PFSK-1 (cell line): ENCODE data around the gene GLRX5.

Source experiments
- FOXP2 ChIP-seq: optimal IDR thresholded peaks from 2 replicates; pipeline ENCODE3; 2011; ENCODE audit warnings: borderline replicate concordance, control low read depth, inconsistent platforms; ENCODE audit not compliant: insufficient read depth; ENCODE audit errors: extremely low read length, extremely low read depth
- POLR2AphosphoS5 ChIP-seq: IDR thresholded peaks from 2 replicates; pipeline ENCODE4 v1.6.1; 2012; ENCODE audit warnings: low read depth, mild to moderate bottlenecking, control low read depth, low read length, moderate library complexity
- REST ChIP-seq, 2 experiments: IDR thresholded peaks; 2 replicates each; pipeline versions ENCODE4 v1.6.1 to v1.8.0; 2011 to 2012; ENCODE audit warnings: low read depth in 2 of 2, low read length in 2 of 2, control low read depth in 1 of 2, inconsistent platforms in 1 of 2, mild to moderate bottlenecking in 1 of 2, moderate library complexity in 1 of 2; ENCODE audit not compliant: insufficient read depth in 1 of 2
- SIN3A ChIP-seq: IDR thresholded peaks from 2 replicates; pipeline ENCODE4 v1.6.1; 2012; ENCODE audit warnings: mild to moderate bottlenecking, low read length, moderate library complexity, borderline replicate concordance; ENCODE audit not compliant: insufficient read depth
- TAF1 ChIP-seq: IDR thresholded peaks from 2 replicates; pipeline ENCODE4 v1.6.1; 2012; ENCODE audit warnings: low read length, control low read depth, borderline replicate concordance; ENCODE audit not compliant: insufficient read depth

- TF ChIP-seq TAF1 (no peak), REST (IDR thresholded peaks at IDR 0.05; ENCODE audit: insufficient read depth in 1 of 2, low read depth in 2 of 2, low read length in 2 of 2) (no peak), SIN3A (no peak), FOXP2 (no peak), POLR2AphosphoS5 (no peak)
Observed at GRCh38 chr14:95569440-95569839, 34.6 kb downstream of the GLRX5 start.
